NT2/D1 (cell line): Measurements from ENCODE around the gene BPNT1.

Experiments
- DNase-seq: peaks from one replicate; pipeline ENCODE4 v3.0.0-alpha.2; 2011; ENCODE audit warnings: low read depth, low spot score
- H3K27me3 ChIP-seq: 2 replicates; pipeline ENCODE4 v1.6.0; 2011; ENCODE audit warnings: mild to moderate bottlenecking; ENCODE audit not compliant: insufficient read length, insufficient read depth
- H3K36me3 ChIP-seq: 2 replicates; pipeline ENCODE4 v1.6.1; 2011; ENCODE audit warnings: mild to moderate bottlenecking, low read length, mixed read lengths; ENCODE audit not compliant: insufficient read depth, insufficient read length
- H3K4me1 ChIP-seq: 2 replicates; pipeline ENCODE4 v1.5.1; 2011; ENCODE audit not compliant: insufficient read depth, insufficient read length
- H3K4me3 ChIP-seq: 2 replicates; pipeline ENCODE4 v1.5.1; 2011; ENCODE audit warnings: low read depth; ENCODE audit not compliant: insufficient read length
- H3K9ac ChIP-seq: 2 replicates; pipeline ENCODE4 v1.6.0; 2011; ENCODE audit warnings: low read depth; ENCODE audit not compliant: insufficient read length
- H3K9me3 ChIP-seq: 2 replicates; pipeline ENCODE4 v1.5.1; 2011; ENCODE audit warnings: mild to moderate bottlenecking, low read length; ENCODE audit not compliant: insufficient read depth
- SUZ12 ChIP-seq: IDR thresholded peaks from 2 replicates; pipeline ENCODE4 v1.6.1; 2011; ENCODE audit not compliant: insufficient read length, insufficient read depth; ENCODE audit errors: extremely low read depth
- YY1 ChIP-seq: IDR thresholded peaks from 2 replicates; pipeline ENCODE4 v1.6.1; 2011; ENCODE audit not compliant: insufficient read length, insufficient read depth
- ZNF274 ChIP-seq: IDR thresholded peaks from 2 replicates; pipeline ENCODE4 v1.6.1; 2011; ENCODE audit warnings: mild to moderate bottlenecking, low read depth, low read length

The BPNT1 gene

DNA sequence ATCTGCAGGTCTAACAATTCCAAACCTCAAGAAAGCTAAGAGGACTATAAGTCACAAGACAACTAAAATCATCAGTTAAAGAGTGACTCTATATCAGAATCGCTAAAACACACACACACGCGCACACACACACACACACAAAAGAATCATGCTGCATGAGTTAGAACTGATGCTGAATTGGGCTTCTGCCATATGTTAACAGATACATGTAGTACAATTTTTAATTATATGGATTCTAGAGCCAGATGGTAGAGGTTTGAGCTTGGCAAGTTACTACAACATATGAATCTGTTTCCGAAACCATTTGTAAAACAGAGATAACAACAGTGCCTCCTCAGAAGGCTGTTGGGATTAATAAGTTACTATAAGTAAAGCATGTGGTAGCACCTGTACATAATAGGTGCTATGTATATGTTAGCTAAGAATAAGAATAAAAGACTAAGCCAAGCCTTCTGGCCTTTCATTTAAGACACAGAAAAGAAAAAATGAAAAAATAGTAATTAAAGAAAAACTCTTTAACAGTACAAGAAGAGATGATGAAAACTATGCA, 61.2 kb downstream of the BPNT1 start:
- no peak overlapping the region for H3K9ac ChIP-seq
- H3K36me3 ChIP-seq, result peaks cover 57% of the 10 kb centered on the region
- no peaks in the 10 kb centered on the region for H3K9me3 ChIP-seq
- H3K27me3 ChIP-seq, result no peaks in the 10 kb centered on the region
- DNase-seq, result no peak
- TF ChIP-seq ZNF274, result no peak
- no peak for TF ChIP-seq YY1
- TF ChIP-seq SUZ12, result no peak
- no peak overlapping the region for H3K4me3 ChIP-seq
- H3K4me1 ChIP-seq, result no peaks in the 10 kb centered on the region

DNA sequence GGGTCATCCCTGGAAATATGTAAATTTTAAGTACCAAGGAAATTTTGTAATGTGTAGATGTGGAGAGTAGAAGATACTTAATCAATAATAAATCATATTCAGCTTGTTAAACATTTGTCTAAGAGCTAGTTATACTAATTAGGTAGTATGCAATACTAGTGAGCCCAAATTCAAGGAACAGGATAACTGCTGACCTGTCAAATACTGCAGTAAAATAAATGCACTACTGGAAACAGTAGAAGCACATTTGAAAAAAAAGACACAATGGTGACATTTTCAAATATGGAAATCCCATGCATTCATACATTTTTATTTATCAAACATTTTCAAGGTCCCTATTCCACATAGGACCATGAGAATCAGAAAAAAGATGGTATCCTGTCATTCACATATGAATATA, 70.5 kb downstream of the BPNT1 start:
- no peak for DNase-seq
- Histone ChIP-seq H3K4me1 (no peaks in the 10 kb centered on the region), H3K27me3 (no peaks in the 10 kb centered on the region), H3K9me3 (no peaks in the 10 kb centered on the region), H3K4me3 (no peak overlapping the region), H3K36me3 (peaks cover 66% of the 10 kb centered on the region), H3K9ac (no peak overlapping the region)
- no peak for TF ChIP-seq ZNF274
- no peak for TF ChIP-seq SUZ12
- TF ChIP-seq YY1, result no peak

DNA sequence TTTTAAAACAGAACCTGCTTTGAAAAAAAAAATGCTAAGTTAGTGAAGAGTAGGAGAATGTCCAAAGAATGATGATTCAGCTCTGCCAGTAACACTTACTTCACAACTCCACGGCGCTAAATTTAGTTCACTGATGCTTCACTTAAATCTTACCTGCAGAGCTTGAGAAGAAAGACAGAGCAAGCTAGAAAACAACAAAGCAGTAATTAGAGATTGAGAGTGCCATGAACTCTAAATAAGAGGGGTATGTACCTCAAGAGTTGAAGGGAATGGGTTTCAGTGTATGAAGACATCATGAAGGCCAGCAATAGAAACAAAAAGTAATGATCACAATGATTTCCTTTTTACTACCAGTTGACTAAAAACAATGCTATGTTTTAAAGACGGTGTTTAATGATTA, 76.1 kb downstream of the BPNT1 start:
- no peak for DNase-seq
- TF ChIP-seq YY1 (no peak), ZNF274 (no peak), SUZ12 (no peak)

DNA sequence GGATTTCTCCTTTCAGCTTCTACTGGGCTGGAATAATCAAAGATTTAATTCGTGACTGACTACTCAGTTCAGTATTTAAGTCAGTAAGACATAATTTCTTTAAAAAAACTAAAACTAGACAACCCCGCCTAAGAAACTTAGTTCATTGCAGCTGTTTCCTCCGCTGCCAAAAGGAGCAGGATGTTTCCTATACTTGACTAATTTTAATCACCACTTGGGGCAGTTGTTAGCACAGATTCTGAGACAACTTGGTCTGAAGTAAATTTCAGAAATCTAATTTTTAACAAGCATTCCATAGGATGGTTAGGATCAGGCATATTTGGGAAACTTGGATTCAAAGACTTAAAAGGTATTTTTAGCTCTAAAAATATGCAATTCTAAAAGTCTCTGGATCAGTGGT, 77.3 kb downstream of the BPNT1 start:
- H3K9me3 ChIP-seq, result no peaks in the 10 kb centered on the region
- no peaks in the 10 kb centered on the region for H3K4me1 ChIP-seq
- peaks cover 47% of the 10 kb centered on the region for H3K36me3 ChIP-seq
- no peaks in the 10 kb centered on the region for H3K27me3 ChIP-seq
- TF ChIP-seq SUZ12 (no peak), ZNF274 (no peak), YY1 (no peak)
- no peak overlapping the region for H3K4me3 ChIP-seq
- no peak for DNase-seq
- H3K9ac ChIP-seq, result no peak overlapping the region

More for the DNA sequence above, 76.1 kb downstream of the BPNT1 start:
- H3K9me3 ChIP-seq, result no peaks in the 10 kb centered on the region
- H3K27me3 ChIP-seq, result no peaks in the 10 kb centered on the region
- peaks cover 52% of the 10 kb centered on the region for H3K36me3 ChIP-seq
- H3K9ac ChIP-seq, result no peak overlapping the region
- no peak overlapping the region for H3K4me3 ChIP-seq
- H3K4me1 ChIP-seq, result no peaks in the 10 kb centered on the region

DNA sequence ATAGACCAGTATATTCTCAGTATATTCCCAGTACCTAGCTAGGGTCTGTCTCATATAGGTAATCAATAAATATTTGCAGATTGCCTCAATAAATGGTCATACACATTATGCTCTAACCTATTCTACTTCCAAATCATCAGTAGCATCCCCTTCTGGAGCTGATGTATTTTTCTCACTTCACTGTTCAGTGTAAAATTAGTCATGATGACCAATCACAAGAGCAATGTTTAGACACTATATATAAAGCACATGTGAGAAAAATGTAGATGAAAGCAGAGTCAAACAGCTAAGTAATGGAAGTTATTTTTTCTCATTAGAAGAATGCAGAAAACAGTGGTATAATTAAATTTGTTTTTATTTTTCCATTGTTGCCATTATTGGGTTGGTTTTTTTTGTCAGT, 78.0 kb downstream of the BPNT1 start:
- no peak for DNase-seq
- Histone ChIP-seq H3K36me3 (peaks cover 46% of the 10 kb centered on the region), H3K4me1 (no peaks in the 10 kb centered on the region), H3K9me3 (no peaks in the 10 kb centered on the region), H3K9ac (no peak overlapping the region), H3K4me3 (no peak overlapping the region), H3K27me3 (no peaks in the 10 kb centered on the region)
- TF ChIP-seq ZNF274 (no peak), SUZ12 (no peak), YY1 (no peak)
